Glutamatergic neuron (in vitro differentiated cells): ENCODE measurements around the gene MGMT. TPM values are rescaled to one million over a fixed set of nuclear protein-coding genes. Genes with fewer than 3 reads are reported as not detected.

Source experiments
- DNase-seq: peaks from one replicate; pipeline ENCODE4 v3.0.0; 2022
- H3K27ac Mint-ChIP-seq: one replicate; pipeline ENCODE4 v1.8.0; 2020; ENCODE audit warnings: mild to moderate bottlenecking, mixed read lengths, inconsistent platforms; ENCODE audit not compliant: unreplicated experiment
- H3K27me3 Mint-ChIP-seq: one replicate; pipeline ENCODE4 v1.8.0; 2020; ENCODE audit warnings: mild to moderate bottlenecking, moderate library complexity, mixed read lengths, inconsistent platforms; ENCODE audit not compliant: unreplicated experiment
- H3K36me3 Mint-ChIP-seq: one replicate; pipeline ENCODE4 v1.8.0; 2020; ENCODE audit warnings: mild to moderate bottlenecking, mixed read lengths, inconsistent platforms; ENCODE audit not compliant: unreplicated experiment
- H3K4me1 Mint-ChIP-seq: one replicate; pipeline ENCODE4 v1.8.0; 2020; ENCODE audit warnings: mild to moderate bottlenecking, low read depth, mixed read lengths, inconsistent platforms; ENCODE audit not compliant: unreplicated experiment
- H3K4me3 Mint-ChIP-seq: one replicate; pipeline ENCODE4 v1.8.0; 2020; ENCODE audit warnings: mild to moderate bottlenecking, mixed read lengths, inconsistent platforms; ENCODE audit not compliant: unreplicated experiment
- H3K9me3 Mint-ChIP-seq: one replicate; pipeline ENCODE4 v1.8.0; 2020; ENCODE audit warnings: mild to moderate bottlenecking, moderate library complexity, mixed read lengths, inconsistent platforms; ENCODE audit not compliant: unreplicated experiment
- total RNA-seq: library from RNA; stranded (reverse); fragmentation: NEBNext Ultra II Directional; extraction: Animal tissue kit (Norgen Biotek cat#: 25700); gene quantifications from one replicate; pipeline ENCODE4 v1.2.1, GENCODE V29; 2021; ENCODE audit not compliant: unreplicated experiment
- TF ChIP-seq, protein P1 (sequence below): fragments of 200-600 bp; sonication (generic); IDR thresholded peaks from one replicate; pipeline ENCODE4 v1.5.0; 2021; ENCODE audit not compliant: partially characterized antibody, unreplicated experiment

The MGMT gene
- total RNA-seq, 1 donor from 2014 or later, result 15.9 TPM

DNA sequence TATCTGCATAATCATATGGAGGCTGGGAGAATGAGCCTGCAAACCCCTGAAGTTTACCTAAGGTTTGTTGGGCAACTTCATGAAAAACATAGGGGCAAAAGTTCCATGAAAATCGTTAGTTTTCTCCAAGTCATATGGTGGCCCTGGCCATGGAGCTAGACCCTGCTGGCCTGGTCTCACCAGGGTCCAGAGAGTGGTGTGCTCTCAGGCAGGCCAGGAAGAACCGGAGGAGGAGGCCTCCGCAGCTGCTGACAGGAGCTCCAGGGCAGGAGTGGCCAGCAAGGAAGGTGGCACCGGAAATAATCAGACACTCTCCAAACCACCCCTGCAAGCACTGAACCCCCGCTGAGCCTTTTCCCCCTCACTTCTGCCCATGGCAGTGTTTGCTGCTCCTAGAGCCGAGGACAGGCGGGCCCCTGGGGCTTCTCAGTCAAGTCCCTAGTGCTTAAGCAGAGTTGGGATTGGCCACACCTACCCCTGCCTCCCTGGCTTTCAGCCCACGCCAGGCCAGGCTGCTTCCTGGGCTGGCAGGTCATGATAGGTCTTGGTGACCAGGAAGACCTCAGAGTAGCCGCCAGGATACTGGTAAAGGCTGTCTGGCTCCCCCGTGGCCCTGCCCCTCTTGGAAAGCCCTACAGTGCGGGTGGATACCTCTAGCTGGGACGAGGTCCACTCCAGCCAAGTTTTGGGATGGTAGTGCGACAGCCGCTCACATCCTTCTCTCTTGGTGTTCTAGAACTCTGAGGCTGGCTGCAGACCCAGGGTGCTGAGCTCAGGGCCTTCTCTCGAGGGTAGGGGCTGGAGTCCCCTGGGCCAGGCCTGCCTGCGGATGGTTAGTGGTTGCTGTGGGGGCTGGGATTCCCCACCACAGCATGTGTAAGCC lies 242.8 kb downstream of the MGMT start:
- H3K27ac Mint-ChIP-seq, result no peak overlapping the region
- no peak overlapping the region for H3K4me3 Mint-ChIP-seq
- TF ChIP-seq, protein P1, sequence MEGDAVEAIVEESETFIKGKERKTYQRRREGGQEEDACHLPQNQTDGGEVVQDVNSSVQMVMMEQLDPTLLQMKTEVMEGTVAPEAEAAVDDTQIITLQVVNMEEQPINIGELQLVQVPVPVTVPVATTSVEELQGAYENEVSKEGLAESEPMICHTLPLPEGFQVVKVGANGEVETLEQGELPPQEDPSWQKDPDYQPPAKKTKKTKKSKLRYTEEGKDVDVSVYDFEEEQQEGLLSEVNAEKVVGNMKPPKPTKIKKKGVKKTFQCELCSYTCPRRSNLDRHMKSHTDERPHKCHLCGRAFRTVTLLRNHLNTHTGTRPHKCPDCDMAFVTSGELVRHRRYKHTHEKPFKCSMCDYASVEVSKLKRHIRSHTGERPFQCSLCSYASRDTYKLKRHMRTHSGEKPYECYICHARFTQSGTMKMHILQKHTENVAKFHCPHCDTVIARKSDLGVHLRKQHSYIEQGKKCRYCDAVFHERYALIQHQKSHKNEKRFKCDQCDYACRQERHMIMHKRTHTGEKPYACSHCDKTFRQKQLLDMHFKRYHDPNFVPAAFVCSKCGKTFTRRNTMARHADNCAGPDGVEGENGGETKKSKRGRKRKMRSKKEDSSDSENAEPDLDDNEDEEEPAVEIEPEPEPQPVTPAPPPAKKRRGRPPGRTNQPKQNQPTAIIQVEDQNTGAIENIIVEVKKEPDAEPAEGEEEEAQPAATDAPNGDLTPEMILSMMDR, result no peak
- no peaks in the 10 kb centered on the region for H3K9me3 Mint-ChIP-seq
- H3K27me3 Mint-ChIP-seq, result peaks cover 1% of the 10 kb centered on the region
- H3K36me3 Mint-ChIP-seq, result no peaks in the 10 kb centered on the region
- H3K4me1 Mint-ChIP-seq, result peaks cover 12% of the 10 kb centered on the region
- DNase-seq, result no peak

DNA sequence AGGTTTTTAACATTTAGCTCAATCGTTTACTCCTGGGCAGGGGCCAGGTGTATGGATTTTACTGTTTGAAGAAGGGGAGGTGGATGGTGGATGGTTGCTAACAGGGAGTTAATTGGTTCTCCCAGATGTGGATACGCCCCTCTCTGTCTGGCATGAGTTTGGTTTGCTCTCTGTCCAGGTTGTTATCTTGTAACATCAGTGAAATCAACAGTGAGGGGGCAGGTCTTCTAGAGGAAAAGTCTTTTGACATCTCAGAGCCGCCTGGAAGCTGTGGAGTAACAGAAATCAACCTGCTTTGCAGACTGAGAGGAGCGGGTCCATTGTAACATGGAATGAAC lies 243.4 kb downstream of the MGMT start:
- H3K27ac Mint-ChIP-seq, result no peak overlapping the region
- no peaks in the 10 kb centered on the region for H3K36me3 Mint-ChIP-seq
- H3K27me3 Mint-ChIP-seq, result peaks cover 1% of the 10 kb centered on the region

DNA sequence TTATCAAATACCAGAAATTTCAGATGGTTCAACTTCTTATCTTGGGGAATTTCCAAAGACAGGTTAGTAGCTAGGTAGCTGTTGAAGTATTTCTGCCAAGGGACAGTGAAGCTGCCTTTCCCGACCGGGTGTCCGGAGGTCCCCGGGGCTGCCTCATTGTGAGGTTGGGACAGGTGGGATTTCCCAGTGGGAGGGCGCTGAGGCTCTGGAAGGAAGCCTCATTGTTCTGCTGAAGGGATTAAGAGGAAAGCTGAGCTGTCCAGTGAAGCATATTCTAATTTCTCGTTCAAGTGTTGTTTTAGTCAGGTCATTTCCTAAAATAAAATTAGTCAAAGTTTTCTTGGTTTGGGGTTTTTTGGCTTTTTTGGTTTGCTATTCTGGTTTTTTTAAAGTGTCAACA lies 244.2 kb downstream of the MGMT start:
- H3K4me3 Mint-ChIP-seq, result no peak overlapping the region
- no peak overlapping the region for H3K27ac Mint-ChIP-seq
- DNase-seq, result no peak
- peaks cover 1% of the 10 kb centered on the region for H3K27me3 Mint-ChIP-seq
- TF ChIP-seq, protein P1, result no peak
- no peaks in the 10 kb centered on the region for H3K36me3 Mint-ChIP-seq
- peaks cover 12% of the 10 kb centered on the region for H3K4me1 Mint-ChIP-seq
- H3K9me3 Mint-ChIP-seq, result no peaks in the 10 kb centered on the region

More for the DNA sequence above, 243.4 kb downstream of the MGMT start:
- Mint-ChIP-seq H3K4me1 (peaks cover 12% of the 10 kb centered on the region), H3K9me3 (no peaks in the 10 kb centered on the region), H3K4me3 (no peak overlapping the region)
- TF ChIP-seq, protein P1, result no peak
- DNase-seq, result no peak

DNA sequence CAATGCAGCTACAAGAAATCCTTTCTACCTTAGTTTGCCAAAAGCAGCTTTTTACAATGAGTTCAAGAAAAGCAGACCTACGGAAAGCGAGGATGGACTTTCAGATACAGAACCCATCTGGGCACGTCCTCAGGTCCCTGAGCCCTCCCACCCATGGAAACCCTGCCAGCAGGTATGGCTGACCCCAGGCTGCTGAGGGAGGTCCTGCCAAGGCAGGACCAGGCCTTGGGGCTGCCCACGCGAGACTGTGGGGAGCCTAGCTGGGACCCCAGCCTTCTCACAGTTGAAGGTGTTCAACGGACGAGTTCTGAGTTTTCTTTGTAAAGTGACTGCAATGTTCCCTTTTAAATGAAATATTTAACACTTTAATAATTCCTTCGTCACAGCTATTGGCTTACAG lies 245.0 kb downstream of the MGMT start:
- Mint-ChIP-seq H3K9me3 (no peaks in the 10 kb centered on the region), H3K4me1 (peaks cover 12% of the 10 kb centered on the region), H3K36me3 (no peaks in the 10 kb centered on the region), H3K4me3 (no peak overlapping the region), H3K27ac (no peak overlapping the region), H3K27me3 (peaks cover 1% of the 10 kb centered on the region)
- no peak for DNase-seq
- TF ChIP-seq, protein P1, result no peak

DNA sequence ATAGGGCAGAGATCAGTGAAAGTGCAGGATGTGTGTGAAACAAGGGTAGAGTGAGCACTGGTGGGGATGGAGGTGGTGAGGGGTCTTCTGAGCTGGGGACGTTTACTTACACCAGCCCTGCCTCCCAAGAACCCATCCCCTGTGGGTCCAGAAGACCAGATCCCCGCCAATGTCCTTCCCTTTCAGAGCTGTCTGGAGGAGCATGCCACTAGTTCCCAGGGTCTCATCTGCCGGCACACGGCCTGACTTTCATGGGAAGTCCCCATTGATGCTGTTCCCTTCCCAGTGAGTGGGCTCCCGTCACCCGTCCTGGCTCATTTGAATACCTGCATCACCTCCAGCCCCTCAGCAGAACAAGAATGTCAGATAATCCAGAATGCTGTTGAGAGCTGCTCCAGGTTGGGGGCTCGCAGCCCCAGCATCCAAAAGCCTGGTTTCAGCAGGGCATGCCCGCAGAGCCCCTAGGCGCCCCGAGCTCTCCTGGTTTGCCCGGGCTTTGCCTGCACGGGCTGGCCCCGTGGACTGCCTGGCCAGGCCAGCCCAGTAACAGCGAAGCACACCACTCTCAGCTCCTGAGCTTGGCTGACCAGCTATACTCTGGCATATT lies 246.7 kb downstream of the MGMT start:
- TF ChIP-seq, protein P1, result no peak
- Mint-ChIP-seq H3K9me3 (no peaks in the 10 kb centered on the region), H3K4me3 (no peak overlapping the region), H3K36me3 (no peaks in the 10 kb centered on the region), H3K4me1 (peaks cover 10% of the 10 kb centered on the region), H3K27me3 (peaks cover 1% of the 10 kb centered on the region), H3K27ac (no peak overlapping the region)
- DNase-seq, result no peak
